ENCODE data around the gene PRKCSH. TPM values are rescaled to one million over a fixed set of nuclear protein-coding genes. Genes with fewer than 3 reads are reported as not detected.
A peak's percentile ranks its signal among the peaks of the same experiment; 100 is the strongest.
"Not testable (repeated sequence)": the region's sequence is repeated elsewhere in the genome, so short reads cannot be mapped to it uniquely, and the experiment has no call there.

Gene PRKCSH
- total RNA-seq, 1 donor from 2014 or later: 199 TPM

DNA sequence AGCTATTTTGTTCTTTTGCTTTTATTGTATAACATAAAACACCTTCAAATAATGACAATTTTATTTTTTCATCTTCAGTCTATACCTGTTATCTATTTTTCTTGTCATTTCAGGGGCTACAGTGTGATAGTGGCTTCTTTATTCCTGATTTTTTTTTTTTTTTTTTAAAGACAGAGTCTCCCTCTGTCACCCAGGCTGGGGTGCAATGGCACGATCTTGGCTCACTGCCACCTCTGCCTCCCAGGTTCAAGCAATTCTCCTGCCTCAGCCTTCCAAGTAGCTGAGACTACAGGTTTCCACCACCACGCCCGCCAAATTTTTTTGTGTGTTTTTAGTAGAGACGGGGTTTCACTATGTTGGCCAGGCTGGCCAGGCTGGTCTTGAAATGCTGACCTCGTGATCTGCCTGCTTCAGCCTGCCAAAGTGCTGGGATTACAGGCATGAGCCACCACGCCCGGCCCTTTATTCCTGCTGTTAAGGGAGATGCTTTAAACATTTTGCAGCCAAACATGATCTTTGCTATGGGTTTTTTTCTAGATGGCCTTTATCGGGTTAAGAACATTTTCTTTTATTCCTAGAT, 32.9 kb downstream of the PRKCSH start:
- DNase-seq (ENCODE audit: low spot score): not testable (repeated sequence)

DNA sequence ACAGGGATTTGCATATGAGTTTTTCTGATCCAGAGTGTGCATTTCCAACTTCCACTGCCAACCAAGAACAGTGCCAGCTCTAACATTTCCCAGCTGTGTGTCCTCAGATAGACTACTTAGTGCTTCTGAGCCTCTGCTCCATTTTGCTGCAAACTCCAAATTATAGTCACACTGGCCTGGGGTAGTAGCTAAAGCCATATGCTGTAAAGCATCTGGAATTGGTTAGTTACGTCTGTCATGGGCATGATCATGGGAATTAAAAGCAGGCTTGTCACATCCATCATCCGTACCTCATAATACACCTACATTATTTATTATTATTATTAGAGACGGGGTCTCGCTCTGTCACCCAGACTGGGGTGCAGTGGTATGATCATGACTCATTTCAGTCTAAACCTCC, 38.3 kb downstream of the PRKCSH start:
- DNase-seq (ENCODE audit: low spot score): no peak

DNA sequence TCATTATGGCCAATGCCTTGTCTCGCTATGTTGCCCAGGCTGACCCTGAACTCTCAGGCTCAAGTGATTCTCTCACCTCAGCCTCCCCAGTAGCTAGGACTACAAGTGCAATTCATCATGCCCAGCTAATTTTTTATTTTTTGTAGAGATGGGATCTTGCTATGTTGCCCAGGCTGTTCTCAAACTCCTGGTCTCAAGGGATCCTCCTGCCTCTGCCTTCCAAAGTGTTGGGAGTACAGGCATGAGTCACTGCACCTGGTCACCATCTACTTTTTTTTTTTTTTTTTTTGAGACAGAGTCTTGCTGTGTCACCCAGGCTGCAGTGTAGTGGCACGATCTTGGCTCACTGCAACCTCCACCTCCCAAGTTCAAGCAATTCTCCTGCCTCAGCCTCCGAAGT, 39.9 kb downstream of the PRKCSH start:
- not testable (repeated sequence) for DNase-seq (ENCODE audit: low spot score)

DNA sequence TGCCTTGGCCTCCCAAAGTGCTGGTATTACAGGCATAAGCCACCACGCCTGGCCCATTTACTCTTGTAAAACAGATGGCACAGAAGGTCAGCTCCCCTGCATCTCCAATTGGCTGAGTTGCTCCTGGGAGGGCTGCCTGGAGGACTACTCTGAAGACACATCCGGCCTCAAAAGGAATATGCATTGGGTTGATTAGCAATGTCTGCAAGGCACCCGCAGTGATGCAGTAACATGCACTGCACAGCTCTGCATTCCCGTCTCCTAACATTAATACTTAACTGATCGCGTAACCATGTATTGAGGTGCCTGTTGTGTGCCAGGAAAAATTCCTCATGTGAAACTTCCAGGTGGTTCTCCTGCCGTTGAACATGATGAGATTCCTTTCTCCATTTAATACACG, 40.4 kb downstream of the PRKCSH start:
- no peak for DNase-seq (ENCODE audit: low spot score)

DNA sequence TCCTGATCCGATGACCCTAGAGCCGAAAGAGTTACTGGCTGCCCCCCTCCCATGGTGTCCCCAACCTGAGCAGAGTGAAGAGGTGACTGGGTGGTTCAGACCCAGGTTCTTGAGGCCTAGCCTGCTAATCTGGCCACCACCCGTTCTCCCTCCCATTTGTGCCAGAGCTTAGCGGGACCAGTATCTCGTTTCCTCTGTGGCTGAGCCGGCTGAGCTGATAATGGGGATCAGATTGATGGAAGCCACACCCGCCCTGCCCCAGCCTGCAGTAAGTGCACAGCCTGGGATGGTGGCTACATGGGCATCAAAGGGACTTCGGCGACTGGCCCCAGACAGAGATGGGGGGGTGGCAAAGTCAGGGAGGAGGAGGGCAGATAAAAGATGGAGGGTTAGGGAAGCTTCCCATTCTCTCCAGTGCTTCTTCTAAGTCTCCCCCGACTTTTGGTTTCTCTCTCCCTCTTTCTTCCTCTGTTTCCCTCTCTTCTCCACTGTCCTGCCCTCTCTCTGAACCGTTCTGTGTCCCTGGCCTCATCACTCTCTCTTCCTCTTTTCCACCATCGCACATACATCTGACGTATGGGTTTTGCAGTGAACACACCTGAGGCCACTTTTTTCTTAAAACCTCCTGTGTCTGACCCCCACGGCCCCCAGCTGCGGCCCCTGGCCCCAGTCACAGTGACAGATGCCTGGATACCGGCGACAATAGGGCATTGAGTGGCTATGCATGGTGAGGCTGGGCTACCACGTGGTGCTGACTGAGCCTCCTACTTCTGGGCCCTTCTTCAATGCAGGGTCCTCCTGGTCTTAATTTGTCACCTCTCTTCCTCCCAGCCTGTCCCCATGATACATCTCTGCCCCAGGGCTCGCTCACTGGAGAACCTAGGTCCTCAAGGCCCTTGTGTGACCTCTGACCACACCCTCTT, 43.0 kb downstream of the PRKCSH start:
- DNase-seq (ENCODE audit: low spot score): no peak

DNA sequence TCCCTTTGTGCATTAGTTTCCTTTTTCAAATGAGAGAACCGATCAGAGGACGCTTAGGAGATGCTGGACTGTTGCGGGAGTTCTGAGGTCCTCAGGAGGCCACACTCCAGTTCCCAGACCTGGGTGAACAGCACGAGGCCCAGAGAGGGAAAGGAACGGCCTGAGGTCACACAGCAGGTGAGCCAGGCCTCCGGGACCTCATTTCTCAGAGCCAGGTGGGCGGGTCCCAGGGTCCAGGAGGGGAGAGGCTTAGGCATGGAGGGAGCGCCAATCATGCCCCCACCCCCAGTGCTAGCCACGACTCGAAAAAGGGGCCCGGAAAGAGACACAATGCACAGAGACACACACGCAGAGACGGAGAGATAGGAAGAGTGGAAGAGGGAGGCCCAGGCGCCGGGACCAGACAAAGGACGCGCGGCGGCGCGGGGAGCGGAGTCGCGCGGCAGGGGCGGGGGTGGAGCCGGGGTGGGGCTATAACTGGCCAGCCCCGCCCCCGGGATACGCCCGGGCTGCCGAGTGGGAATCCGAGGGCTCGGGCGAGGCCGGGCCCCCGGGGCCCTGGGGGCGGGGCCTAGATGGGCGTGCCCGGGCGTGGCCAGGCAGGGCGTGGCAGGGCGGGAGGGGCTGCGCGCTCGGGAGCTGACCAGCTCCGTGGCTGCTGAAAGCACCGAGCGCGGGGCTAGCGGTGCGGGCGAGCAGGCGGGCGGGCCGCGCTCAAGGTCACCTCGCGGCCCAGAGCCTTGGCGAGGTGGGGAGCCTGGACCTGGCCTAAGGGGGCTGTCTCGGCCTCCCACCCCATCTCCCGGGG, 43.9 kb downstream of the PRKCSH start:
- DNase-seq (ENCODE audit: low spot score): no peak

DNA sequence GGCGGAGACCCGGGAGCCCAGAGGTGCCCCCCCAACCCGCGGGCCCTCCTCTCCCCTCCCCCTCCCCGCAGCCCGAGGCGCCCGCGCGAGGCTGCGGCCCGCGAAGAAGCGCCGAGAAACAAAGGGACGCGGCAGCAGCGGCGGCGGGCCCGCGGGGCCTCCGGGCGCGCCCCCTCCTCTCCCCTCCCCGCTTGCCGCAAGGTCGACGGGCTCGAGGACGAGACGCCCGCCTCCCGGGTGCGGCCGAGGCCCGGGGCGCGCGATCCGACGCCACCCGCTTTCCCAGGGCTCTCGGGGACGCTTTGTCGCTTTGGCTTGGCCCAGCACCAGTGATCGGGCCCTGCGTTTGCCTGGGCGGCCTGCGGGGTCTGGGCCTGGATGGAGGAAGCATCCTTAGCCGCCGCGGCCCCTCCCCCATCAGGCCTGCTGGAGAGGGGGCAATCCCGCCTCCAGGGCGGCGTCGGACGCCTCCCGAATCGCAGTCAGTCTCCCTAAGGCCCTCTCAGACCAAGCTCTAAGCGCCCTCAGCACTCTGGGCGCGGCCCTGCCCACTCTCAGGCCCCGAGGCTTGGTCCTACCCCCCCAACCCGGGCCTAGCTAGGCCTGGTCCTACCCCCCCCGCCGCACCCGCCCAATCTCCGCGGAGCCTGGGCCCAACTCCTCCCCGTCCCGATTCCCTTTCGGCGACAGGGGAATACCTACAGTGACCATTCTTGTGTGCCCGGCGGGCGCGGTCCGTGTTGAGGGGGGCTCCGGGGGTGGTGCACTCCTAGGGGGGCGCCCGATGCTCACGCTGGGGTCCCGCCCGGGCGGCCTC, 44.7 kb downstream of the PRKCSH start:
- DNase-seq (ENCODE audit: low spot score): no peak

DNA sequence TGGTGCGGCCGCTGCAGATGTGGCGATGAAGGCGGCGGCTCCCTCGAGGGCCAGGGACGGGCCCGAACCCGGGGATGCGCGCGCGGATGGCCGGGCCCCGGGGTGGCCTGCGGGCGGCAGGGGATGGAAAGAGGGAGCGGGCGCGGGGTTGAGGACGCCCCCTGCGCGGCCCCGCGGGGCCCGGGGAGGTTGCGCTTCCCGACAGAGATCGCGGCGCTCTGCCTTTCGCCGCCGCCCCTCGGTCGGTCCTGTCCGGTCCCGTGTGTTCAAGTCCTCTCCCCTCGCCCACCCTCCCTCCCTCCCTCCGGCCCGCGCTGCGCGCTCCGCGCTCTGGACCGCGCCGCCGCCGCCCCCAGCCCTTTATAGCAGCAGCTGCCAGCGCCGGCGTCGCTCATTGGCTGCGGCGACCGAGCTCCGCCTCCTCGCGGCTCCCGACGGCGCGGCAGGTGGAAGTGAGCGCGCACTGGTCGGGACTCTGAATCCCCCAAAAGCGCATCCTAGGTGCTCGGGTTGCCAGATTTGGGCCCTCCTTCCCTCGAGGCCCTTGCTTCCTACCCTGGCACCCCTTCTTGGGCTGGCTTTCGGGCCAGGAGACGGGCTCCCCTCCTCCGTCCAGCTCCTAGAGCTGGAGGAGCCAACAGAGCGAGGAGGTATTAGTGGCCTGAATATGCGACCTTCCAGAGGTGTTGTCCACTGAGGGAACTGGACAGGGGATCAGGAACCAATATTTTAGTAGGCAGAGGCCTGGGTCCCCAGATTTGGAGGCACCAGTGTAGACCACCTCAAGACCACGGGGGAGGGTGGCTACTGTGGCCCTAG, 45.5 kb downstream of the PRKCSH start, which contains the start of gene ELAVL3:
TSS of gene ELAVL3 (minus strand) at position 332 of the 819 bp plus-strand sequence. CDS start 438 bp downstream, outside the sequence.
- DNase-seq (ENCODE audit: low spot score): no peak

DNA sequence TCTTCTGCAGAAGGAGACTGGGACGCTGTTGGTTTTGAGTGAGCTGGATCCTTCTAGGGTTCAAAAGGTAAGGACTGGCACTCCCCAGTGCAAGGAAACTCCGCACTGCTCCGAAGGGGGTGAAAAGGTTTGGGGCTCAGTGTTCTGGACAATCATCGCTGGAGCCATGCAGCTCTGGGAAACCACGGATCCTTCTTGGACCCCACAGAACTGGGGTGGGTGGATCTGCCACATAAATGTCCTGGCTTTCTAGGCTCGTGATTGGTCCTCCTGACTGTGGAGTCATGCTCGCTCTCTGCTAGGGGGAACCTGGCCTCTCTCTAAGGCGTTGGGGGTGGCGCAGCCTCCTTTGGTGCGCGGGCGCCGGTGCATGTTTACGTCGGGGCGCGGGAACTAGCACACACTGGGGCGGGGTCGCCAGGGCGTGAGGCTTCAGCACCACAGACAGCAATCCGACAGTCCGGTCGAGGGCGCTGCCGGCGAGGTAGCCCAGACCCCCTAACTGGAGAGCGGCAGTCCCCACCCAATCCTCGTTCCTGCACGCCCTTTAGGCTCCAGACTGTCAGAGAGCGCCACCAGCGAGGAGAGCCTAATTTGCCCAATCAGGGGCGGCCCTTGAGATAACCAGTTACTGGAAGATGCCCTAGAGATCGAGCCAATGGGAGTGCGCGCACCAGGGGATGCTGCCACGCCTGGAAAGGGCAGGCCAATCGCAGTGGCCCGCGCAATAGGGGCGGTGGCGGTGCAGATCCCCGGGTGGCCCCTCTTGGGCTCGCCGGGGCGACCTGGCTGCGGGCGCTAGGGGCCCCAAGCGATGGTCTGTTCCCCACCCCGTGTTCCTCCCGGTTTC, 46.3 kb downstream of the PRKCSH start:
- DNase-seq (ENCODE audit: low spot score): no peak

DNA sequence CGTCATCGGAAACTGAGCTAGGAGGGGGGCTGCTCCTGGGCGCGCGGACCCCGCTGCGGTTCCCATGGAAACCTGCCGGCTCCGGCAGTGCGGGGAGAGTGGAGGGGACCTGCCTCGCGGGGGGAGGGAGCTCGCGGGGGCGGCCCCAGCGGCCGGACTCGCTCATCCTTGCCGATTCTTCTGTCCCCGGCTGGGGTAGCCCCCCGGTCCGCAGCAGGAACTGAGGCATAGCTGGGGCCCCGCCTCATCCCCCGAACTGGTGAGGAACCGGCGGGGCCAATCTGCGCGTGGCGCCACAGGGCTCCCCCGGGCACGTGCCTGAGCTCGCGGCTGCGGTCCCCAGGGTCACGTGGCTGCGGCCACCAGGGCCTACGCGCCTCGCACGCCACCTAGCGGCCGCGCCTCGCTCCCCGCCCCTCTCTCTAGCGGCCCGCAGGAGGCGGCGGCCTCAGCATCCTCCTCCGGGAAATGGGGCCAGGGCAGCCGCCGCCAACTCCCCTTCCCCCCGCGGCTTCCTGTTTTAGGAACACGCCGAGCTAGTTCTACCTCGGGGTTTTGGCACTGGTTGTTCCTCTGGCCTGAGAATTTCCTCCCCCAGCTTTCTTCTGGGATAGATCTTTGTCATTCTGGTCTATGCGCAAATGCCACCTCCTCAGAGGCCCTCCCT, 47.1 kb downstream of the PRKCSH start:
- peak; percentile 94 for DNase-seq (ENCODE audit: low spot score)

DNA sequence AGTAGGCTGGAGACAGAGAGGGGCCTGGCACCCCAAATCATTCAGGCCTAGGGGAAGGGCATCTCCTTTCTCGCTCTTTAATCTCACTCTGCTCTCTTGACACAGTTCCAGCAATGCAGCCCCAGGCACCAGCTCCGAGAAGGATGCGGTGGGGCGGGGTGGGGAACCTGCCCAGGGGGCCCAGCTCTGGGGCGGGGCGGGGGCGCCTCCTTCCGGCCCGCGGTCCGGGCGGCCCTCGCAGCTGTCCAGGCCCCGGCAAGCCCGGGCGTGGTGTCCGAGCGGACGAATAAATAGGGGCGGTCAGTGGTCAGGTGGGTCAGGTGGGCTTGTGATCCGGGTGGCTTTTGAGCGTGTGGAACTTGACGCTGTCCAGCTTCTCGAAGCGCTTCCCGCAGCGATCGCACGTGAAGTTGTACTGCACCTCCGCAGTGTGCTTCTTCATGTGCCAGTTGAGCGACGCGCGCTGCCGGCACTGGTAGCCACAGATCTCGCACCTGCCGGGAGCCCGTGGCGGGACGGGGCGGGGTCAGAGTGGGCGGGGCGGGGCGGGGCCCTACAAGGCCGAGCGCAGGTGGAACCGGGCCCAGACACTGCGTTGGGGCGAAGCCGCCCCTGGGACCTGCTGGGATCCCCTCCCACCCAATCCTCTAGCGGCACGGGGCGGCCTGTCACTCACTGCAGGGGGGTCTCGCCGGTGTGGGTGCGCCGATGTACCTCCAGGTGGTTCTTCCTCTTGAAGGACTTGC, 48.1 kb downstream of the PRKCSH start:
- no peak for DNase-seq (ENCODE audit: low spot score)

DNA sequence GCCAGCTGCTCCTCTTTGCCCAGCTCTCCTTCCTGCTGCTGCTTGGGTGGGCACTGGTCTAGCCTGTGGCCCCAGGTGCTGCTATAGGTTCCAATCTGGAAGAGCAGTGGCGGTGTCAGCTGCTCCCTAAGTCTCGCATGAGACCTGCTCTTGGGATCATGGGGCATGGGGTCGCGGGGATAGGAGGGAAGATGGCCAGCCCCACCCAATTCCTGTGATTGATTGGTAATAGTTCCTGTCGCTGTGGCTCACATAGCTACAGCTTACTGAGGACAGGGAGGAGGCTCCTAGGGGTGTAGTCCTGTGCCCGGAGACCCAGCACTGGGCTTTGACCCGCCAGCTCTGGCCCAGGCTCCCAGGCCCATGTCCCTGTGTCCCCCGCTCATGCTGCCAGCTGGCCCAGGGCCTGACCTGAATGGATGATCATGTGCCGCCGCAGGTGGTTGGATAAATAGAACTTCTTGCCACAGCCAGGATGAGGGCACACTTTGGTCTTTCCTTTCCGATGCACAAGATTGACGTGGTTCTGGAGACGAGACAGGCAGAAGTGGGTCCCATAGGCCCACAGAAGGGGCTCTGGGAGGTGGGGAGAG, 49.9 kb downstream of the PRKCSH start:
- DNase-seq (ENCODE audit: low spot score): no peak

DNA sequence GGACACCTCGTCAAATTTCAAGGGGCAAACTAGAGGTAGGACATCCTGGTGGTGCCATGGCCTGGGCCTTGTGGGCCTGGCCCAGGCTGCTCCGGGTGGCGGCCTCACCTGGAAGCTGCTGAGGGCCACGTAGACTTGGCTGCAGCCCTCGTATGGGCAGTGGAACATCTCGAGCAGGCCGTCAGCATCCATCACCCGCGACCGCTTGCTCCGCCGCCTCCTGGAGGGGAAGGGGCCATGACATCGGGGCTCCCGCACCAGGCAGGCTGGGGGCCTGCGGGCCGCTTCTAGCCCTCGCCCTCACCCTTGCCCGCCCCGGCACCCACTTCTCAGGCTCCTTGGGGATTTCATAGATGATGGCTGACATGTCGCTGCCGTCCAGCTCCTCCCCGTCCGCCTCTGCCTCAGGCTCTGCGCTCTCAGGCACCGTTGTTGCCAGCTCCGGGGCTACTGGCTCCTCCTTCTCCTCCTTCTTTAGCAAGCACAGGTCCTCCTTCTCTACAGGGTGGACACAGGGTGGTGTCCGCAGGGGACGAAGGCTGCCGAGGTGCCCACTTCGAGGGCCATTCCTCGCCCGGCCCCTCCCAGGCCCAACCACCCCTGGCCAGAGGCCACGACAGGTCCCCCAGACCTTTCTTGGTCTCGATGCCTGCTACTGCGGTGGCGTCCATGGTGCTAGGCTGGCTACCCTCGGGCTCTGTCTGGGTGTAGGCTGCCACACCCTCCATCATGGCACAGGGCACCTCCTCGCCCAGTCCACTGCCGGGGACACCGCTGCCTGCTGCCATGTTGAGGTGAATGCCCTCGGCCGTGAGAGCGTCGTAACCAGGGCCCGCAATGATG, 51.4 kb downstream of the PRKCSH start:
- DNase-seq (ENCODE audit: low spot score): no peak

DNA sequence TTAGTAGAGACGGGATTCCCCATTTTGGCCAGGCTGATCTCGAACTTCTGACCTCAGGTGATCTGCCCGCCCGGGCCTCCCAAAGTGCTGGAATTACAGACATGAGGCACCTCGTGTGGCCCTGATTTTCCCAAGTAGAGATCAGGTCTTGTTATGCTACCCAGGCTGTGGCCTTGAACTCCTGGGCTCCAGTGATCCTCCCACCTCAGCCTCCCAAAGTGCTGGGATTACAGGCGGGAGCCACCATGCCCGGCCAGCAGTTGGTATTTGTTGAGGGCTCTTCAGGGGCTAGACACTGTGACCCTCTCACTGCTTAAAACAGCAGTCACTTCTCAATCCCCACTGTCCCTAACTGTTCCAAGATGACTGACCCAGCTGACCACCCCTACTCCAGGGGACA, 53.9 kb downstream of the PRKCSH start:
- no peak for DNase-seq (ENCODE audit: low spot score)

DNA sequence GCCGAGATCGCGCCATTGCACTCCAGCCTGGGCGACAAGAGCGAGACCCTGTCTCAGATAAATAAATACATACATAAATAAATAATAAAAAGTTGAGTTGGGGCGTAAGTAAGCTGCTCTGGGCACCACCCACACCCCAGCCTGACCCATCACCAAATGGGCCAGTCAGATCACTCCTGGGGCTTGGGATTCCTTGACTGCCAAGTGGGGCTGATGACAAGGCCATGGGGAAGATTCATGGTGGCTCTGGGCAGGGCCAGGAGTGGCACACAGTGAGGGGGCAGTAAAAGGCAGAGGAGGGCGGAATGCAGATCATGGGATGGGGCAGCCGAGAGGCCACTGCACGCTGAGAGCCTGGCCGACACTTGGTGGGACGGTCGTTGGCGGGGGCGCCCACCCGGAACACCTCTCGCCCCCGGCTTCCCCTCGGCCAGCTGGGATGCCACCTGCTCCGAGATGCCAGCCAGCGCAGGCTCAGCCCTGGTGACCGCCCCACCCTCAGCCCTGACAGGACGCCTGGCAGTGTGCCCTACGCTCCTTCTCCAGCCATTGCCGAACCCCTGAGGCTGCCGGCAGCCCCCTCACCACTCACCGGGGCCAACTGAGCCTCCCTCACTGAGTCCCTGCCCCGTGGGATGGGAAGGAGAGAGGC, 59.3 kb downstream of the PRKCSH start:
- no peak for DNase-seq (ENCODE audit: low spot score)

DNA sequence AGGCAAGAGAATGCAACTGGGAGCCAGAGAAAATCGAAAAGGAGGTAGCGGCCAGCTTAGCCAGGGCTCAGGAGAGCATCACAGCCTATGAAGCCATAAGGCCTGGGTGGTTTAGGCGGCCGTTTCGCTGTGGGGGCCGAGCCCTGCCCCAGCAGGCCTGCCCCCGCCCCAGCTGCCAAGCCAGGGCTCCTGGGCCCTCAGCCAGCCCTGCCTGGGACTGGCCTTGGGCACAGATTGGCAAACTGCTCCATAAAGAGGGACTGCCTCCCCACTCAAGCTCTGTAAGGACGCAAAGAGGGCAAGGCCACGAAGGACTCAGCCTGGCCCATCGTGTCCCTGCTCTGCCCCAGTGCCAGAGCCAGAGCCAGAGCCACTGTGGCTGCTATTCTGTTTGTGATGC, 60.0 kb downstream of the PRKCSH start:
- no peak for DNase-seq (ENCODE audit: low spot score)

Measured in mesenteric fat pad (tissue), 1 donor.